HTERT RPE-1 (cell line): Measurements from ENCODE around the gene DPPA2.

Experiments used
- in situ Hi-C: fragments of 300-500 bp; cut with MboI; formaldehyde crosslinking; loops from 4 replicates; pipeline ENCODE4 v1.14.3; 2020; ENCODE audit warnings: low sequenced_read_pairs

DPPA2 gene

GRCh38 chr3:109325657-109326056 lies 9.3 kb upstream of the DPPA2 start:
- in situ Hi-C loops: no loop called here

GRCh38 chr3:109325109-109325508 lies 8.8 kb upstream of the DPPA2 start:
- in situ Hi-C loops: no loop called here

- in situ Hi-C loops: no loop called here
Measured at GRCh38 chr3:109313061-109313460, 3.3 kb downstream of the DPPA2 start.

GRCh38 chr3:109297496-109297895 lies 18.8 kb downstream of the DPPA2 start:
- in situ Hi-C loops: no loop called here

- in situ Hi-C loops: no loop called here
Measured at GRCh38 chr3:109284071-109284470, 32.2 kb downstream of the DPPA2 start.

- in situ Hi-C loops: no loop called here
Measured at GRCh38 chr3:109278546-109278945, 37.8 kb downstream of the DPPA2 start.

GRCh38 chr3:109278141-109278540 lies 38.2 kb downstream of the DPPA2 start:
- in situ Hi-C loops: no loop called here

GRCh38 chr3:109275702-109276293 lies 40.5 kb downstream of the DPPA2 start:
- in situ Hi-C loops: no loop called here

GRCh38 chr3:109270779-109271178 lies 45.5 kb downstream of the DPPA2 start:
- in situ Hi-C loops: no loop called here

- in situ Hi-C loops: no loop called here
Measured at GRCh38 chr3:109269577-109270275, 46.6 kb downstream of the DPPA2 start.

GRCh38 chr3:109268181-109268580 lies 48.1 kb downstream of the DPPA2 start:
- in situ Hi-C loops: no loop called here

GRCh38 chr3:109265295-109265694 lies 51.0 kb downstream of the DPPA2 start:
- in situ Hi-C loops: no loop called here

- in situ Hi-C loops: no loop called here
Measured at GRCh38 chr3:109257269-109257668, 59.0 kb downstream of the DPPA2 start.

- in situ Hi-C loops: no loop called here
Measured at GRCh38 chr3:109254770-109255169, 61.5 kb downstream of the DPPA2 start.

- in situ Hi-C loops: no loop called here
Measured at GRCh38 chr3:109252641-109253040, 63.7 kb downstream of the DPPA2 start.
